SU-DHL-6 (cell line): ENCODE data around the gene GDPD3.

Experiments
- H2AFZ ChIP-seq: fragments of 200-600 bp; sonication (generic); 2 replicates; pipeline ENCODE4 v1.6.1; 2014; ENCODE audit warnings: low read depth, mild to moderate bottlenecking, moderate library complexity, mixed read lengths, antibody characterized with exemption, low read length; ENCODE audit not compliant: severe bottlenecking
- H3F3A ChIP-seq: fragments of 200-600 bp; shearing (Covaris generic); 2 replicates; pipeline ENCODE4 v1.6.0; 2016; ENCODE audit warnings: antibody characterized with exemption, mild to moderate bottlenecking; ENCODE audit not compliant: insufficient read depth
- H3K27ac ChIP-seq: fragments of 200-600 bp; sonication (generic); 2 replicates; pipeline ENCODE4 v1.5.1; 2016; ENCODE audit warnings: low read depth, mild to moderate bottlenecking, low read length, moderate library complexity, mixed read lengths
- H3K27me3 ChIP-seq: fragments of 200-600 bp; sonication (generic), shearing (Covaris generic); 2 replicates; pipeline ENCODE4 v1.6.0; 2014; ENCODE audit warnings: mild to moderate bottlenecking, low read length
- H3K36me3 ChIP-seq: fragments of 200-600 bp; sonication (generic); 2 replicates; pipeline ENCODE4 v1.6.1; 2014; ENCODE audit warnings: mild to moderate bottlenecking, low read length, mixed read lengths
- H3K4me2 ChIP-seq: fragments of 300-600, 200-600 bp; shearing (Covaris generic), sonication (generic); 2 replicates; pipeline ENCODE4 v1.6.0; 2014; ENCODE audit warnings: low read length, low read depth, mild to moderate bottlenecking; ENCODE audit not compliant: poor library complexity, severe bottlenecking
- H3K4me3 ChIP-seq: fragments of 200-600 bp; sonication (generic); 2 replicates; pipeline ENCODE4 v1.5.1; 2014; ENCODE audit warnings: antibody characterized with exemption, low read length, mild to moderate bottlenecking, mixed read lengths; ENCODE audit not compliant: insufficient read depth, poor library complexity, severe bottlenecking
- H3K79me2 ChIP-seq: fragments of 200-600 bp; sonication (generic); 2 replicates; pipeline ENCODE4 v1.6.1; 2014; ENCODE audit warnings: mild to moderate bottlenecking, low read length, moderate library complexity; ENCODE audit not compliant: insufficient read depth
- H3K9ac ChIP-seq: fragments of 200-600 bp; sonication (generic); 2 replicates; pipeline ENCODE4 v1.7.0; 2014; ENCODE audit warnings: mild to moderate bottlenecking, low read length
- H3K9me2 ChIP-seq: fragments of 200-600 bp; sonication (generic); replicated peaks from 2 replicates; pipeline ENCODE4 v1.6.1; 2014; ENCODE audit warnings: low read length; ENCODE audit not compliant: insufficient read depth
- H3K9me3 ChIP-seq: fragments of 200-600 bp; sonication (generic); 2 replicates; pipeline ENCODE4 v1.6.1; 2014; ENCODE audit warnings: low read length, mixed read lengths; ENCODE audit not compliant: insufficient read depth
- H4K20me1 ChIP-seq: fragments of 200-600 bp; sonication (generic); 2 replicates; pipeline ENCODE4 v1.6.1; 2014; ENCODE audit warnings: low read depth, mild to moderate bottlenecking, antibody characterized with exemption, low read length, moderate library complexity, mixed read lengths
- EZH2phosphoT487 ChIP-seq: fragments of 200-600 bp; sonication (generic), shearing (Covaris generic); conservative IDR thresholded peaks from 2 replicates; pipeline ENCODE4 v1.6.1; 2018; ENCODE audit warnings: mild to moderate bottlenecking, antibody characterized with exemption, low read length, moderate library complexity, mixed read lengths
- TF ChIP-seq, protein P1 (sequence below): fragments of 200-600 bp; sonication (generic); IDR thresholded peaks from one replicate; pipeline ENCODE4 v1.5.1; 2017; ENCODE audit warnings: antibody characterized with exemption, mild to moderate bottlenecking, low read length, moderate library complexity; ENCODE audit not compliant: insufficient read depth, poor library complexity, severe bottlenecking

GDPD3 gene, protein sequence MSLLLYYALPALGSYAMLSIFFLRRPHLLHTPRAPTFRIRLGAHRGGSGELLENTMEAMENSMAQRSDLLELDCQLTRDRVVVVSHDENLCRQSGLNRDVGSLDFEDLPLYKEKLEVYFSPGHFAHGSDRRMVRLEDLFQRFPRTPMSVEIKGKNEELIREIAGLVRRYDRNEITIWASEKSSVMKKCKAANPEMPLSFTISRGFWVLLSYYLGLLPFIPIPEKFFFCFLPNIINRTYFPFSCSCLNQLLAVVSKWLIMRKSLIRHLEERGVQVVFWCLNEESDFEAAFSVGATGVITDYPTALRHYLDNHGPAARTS

DNA sequence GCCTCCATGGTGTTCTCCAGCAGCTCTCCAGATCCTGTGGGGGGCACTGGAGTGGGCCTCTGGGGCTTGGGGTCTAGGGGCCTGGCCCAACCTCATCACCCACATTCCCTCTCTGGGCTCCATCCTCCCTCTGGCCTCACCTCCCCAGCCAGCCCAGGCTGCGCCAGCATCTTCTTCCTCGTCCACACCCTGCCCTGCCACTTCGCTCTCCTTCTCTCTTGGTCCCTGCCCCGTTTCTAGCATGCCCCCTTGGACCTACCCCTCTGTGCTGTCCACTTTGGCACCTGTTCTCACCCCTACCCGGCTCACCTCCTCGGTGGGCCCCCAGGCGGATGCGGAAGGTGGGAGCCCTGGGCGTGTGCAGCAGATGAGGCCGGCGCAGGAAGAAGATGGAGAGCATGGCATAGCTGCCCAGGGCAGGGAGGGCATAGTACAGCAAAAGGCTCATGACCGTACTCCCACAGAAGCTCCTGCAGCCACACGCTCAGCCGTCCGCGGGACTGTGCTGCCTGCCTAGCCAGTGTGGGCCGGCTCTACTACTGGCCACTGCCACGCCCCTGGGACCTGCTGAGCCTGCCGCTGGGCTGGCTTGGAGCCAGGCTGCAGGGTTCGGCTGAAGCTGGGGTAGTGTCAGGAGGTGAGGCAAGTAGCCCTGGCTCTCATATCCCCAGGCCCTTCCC, at the start of gene GDPD3:
Gene GDPD3 (minus strand): TSS at position 507 of the 680 bp plus-strand sequence. CDS start 59 bp downstream, at position 448.
- no peaks in the 10 kb centered on the region for H3K9me3 ChIP-seq
- TF ChIP-seq EZH2phosphoT487: no peak
- TF ChIP-seq, protein P1, sequence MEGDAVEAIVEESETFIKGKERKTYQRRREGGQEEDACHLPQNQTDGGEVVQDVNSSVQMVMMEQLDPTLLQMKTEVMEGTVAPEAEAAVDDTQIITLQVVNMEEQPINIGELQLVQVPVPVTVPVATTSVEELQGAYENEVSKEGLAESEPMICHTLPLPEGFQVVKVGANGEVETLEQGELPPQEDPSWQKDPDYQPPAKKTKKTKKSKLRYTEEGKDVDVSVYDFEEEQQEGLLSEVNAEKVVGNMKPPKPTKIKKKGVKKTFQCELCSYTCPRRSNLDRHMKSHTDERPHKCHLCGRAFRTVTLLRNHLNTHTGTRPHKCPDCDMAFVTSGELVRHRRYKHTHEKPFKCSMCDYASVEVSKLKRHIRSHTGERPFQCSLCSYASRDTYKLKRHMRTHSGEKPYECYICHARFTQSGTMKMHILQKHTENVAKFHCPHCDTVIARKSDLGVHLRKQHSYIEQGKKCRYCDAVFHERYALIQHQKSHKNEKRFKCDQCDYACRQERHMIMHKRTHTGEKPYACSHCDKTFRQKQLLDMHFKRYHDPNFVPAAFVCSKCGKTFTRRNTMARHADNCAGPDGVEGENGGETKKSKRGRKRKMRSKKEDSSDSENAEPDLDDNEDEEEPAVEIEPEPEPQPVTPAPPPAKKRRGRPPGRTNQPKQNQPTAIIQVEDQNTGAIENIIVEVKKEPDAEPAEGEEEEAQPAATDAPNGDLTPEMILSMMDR: no peak
- H4K20me1 ChIP-seq: no peaks in the 10 kb centered on the region
- H3K27me3 ChIP-seq: no peaks in the 10 kb centered on the region
- no peaks in the 10 kb centered on the region for H3K36me3 ChIP-seq
- H3K4me3 ChIP-seq: no peak within 1 kb of the TSS
- no peak within 1 kb of the TSS for H3K27ac ChIP-seq
- H3K4me2 ChIP-seq: no peak within 1 kb of the TSS
- no peak within 1 kb of the TSS for H3K9ac ChIP-seq
- no peaks in the 10 kb centered on the region for H3K9me2 ChIP-seq
- H3F3A ChIP-seq: peaks cover 7% of the 10 kb centered on the region; the same call in 1 of the 2 replicates
- no peaks in the 10 kb centered on the region for H3K79me2 ChIP-seq
- no peak within 1 kb of the TSS for H2AFZ ChIP-seq

DNA sequence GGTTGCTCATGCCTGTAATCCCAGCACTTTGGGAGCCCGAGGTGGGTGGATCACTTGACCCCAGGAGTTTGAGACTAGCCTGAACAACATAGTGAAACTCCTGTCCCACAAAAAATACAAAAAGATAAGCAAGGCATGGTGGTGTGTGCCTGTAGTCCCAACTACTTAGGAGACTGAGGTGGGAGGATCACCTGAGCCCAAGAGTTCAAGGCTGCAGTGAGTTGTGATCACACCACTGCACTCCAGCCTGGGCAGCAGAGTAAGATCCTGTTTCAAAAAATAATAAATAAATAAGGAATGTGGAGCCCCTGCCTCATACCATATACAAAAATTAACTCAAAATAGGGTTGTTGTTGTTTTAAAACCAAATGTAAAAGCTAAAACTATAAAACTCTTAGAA, 43.9 kb upstream of the GDPD3 start:
- Histone ChIP-seq H3K79me2 (no peaks in the 10 kb centered on the region), H3K27ac (no peak overlapping the region), H3K4me2 (no peak overlapping the region), H4K20me1 (no peaks in the 10 kb centered on the region), H3K27me3 (no peaks in the 10 kb centered on the region), H3K9me3 (no peaks in the 10 kb centered on the region), H3K36me3 (no peaks in the 10 kb centered on the region), H3K9ac (no peak overlapping the region), H3F3A (peaks cover 4% of the 10 kb centered on the region; the same call in 1 of the 2 replicates), H3K4me3 (no peak overlapping the region), H3K9me2 (no peaks in the 10 kb centered on the region), H2AFZ (no peak overlapping the region)
- TF ChIP-seq, protein P1: no peak
- no peak for TF ChIP-seq EZH2phosphoT487

DNA sequence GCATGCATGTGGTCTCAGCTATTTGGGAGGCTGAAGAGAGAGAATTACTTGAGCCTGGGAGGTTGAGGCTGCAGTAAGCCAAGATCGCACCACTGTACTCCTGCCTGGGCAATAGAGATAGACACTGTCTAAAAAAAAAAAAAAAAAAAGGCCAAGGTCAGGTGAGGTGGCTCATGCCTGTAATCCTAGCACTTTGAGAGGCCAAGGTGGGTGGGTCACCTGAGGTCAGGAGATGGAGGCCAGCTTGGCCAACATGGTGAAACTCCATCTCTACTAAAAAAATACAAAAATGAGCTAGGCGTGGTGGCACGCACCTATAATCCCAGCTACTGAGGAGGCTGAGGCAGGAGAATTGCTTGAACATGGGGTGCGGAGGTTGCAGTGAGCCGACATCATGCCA, 41.9 kb upstream of the GDPD3 start:
- Histone ChIP-seq H2AFZ (no peak overlapping the region), H3K9me3 (no peaks in the 10 kb centered on the region), H3K4me2 (no peak overlapping the region), H3K9me2 (no peaks in the 10 kb centered on the region), H3K9ac (no peak overlapping the region), H4K20me1 (no peaks in the 10 kb centered on the region), H3K4me3 (no peak overlapping the region), H3F3A (peaks cover 4% of the 10 kb centered on the region; the same call in 1 of the 2 replicates), H3K27ac (no peak overlapping the region), H3K36me3 (no peaks in the 10 kb centered on the region), H3K79me2 (no peaks in the 10 kb centered on the region), H3K27me3 (no peaks in the 10 kb centered on the region)
- no peak for TF ChIP-seq EZH2phosphoT487
- TF ChIP-seq, protein P1: no peak
